ENCODE results near the gene LASP1. TPM values are rescaled to one million over a fixed set of nuclear protein-coding genes. Genes with fewer than 3 reads are reported as not detected.
"Not testable (repeated sequence)": the region's sequence is repeated elsewhere in the genome, so short reads cannot be mapped to it uniquely, and the experiment has no call there.

LASP1 gene
- total RNA-seq, 1 experiment from 2014 or later, result 479 TPM

- intact Hi-C loops (cut with micrococcal nuclease; ENCODE audit: unreplicated experiment), result no loop called here
- BruUV-seq (replicated peaks), result no TSS peak
- peaks cover 6% of the 10 kb centered on the region for H3K4me1 Mint-ChIP-seq (ENCODE audit: low read depth, unreplicated experiment)
- no peak overlapping the region for H3K4me3 Mint-ChIP-seq (ENCODE audit: low read depth, unreplicated experiment)
- TF ChIP-seq, protein P1, sequence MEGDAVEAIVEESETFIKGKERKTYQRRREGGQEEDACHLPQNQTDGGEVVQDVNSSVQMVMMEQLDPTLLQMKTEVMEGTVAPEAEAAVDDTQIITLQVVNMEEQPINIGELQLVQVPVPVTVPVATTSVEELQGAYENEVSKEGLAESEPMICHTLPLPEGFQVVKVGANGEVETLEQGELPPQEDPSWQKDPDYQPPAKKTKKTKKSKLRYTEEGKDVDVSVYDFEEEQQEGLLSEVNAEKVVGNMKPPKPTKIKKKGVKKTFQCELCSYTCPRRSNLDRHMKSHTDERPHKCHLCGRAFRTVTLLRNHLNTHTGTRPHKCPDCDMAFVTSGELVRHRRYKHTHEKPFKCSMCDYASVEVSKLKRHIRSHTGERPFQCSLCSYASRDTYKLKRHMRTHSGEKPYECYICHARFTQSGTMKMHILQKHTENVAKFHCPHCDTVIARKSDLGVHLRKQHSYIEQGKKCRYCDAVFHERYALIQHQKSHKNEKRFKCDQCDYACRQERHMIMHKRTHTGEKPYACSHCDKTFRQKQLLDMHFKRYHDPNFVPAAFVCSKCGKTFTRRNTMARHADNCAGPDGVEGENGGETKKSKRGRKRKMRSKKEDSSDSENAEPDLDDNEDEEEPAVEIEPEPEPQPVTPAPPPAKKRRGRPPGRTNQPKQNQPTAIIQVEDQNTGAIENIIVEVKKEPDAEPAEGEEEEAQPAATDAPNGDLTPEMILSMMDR (IDR thresholded peaks at IDR 0.05; ENCODE audit: unreplicated experiment), result no peak
- CTCF ChIA-PET, result no interaction called here
- peaks cover 11% of the 10 kb centered on the region for H3K27me3 Mint-ChIP-seq (ENCODE audit: unreplicated experiment)
- no peak overlapping the region for H3K27ac Mint-ChIP-seq (ENCODE audit: unreplicated experiment)
- no peaks in the 10 kb centered on the region for H3K9me3 Mint-ChIP-seq (ENCODE audit: low read depth, unreplicated experiment)
- H3K36me3 Mint-ChIP-seq (ENCODE audit: insufficient read depth, unreplicated experiment), result no peaks in the 10 kb centered on the region
- no peak for DNase-seq
Observed at GRCh38 chr17:38947189-38947588, 77.3 kb downstream of the LASP1 start.

- peaks cover 11% of the 10 kb centered on the region for H3K27me3 Mint-ChIP-seq (ENCODE audit: unreplicated experiment)
Observed at GRCh38 chr17:38953800-38954199, 83.9 kb downstream of the LASP1 start.

DNA sequence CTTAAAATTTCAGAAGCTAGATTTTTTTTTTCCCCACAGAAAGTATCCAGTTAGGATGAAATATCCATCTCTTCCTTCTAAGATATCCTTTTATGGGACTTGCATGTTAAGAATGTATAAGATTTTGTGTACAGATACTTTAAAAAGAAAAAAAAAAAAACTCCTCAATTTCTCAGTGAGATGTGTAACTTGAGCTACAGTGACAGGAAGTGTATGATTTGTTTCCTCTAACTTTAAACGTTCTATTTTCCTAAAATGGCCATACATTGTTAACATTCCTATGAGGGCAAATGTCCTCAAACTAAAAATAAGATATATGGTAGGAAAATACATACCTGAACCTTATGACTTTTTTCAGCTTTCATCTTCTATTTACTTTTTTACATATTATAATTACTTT is 88.5 kb downstream of the LASP1 start:
- no TSS peak for BruUV-seq (replicated peaks)
- no peak overlapping the region for H3K4me3 Mint-ChIP-seq (ENCODE audit: low read depth, unreplicated experiment)
- intact Hi-C loops (cut with micrococcal nuclease; ENCODE audit: unreplicated experiment), result no loop called here
- no peaks in the 10 kb centered on the region for H3K27me3 Mint-ChIP-seq (ENCODE audit: unreplicated experiment)
- H3K27ac Mint-ChIP-seq (ENCODE audit: unreplicated experiment), result no peak overlapping the region
- H3K4me1 Mint-ChIP-seq (ENCODE audit: low read depth, unreplicated experiment), result no peaks in the 10 kb centered on the region
- H3K9me3 Mint-ChIP-seq (ENCODE audit: low read depth, unreplicated experiment), result no peaks in the 10 kb centered on the region
- CTCF ChIA-PET, result interaction anchor here (0.6 to 1.4 kb wide), 6 partner anchors 25 to 195 kb away, joined by 3 to 6 read pairs (median 4); partner anchors contain the start of gene RPL23
- DNase-seq, result no peak
- TF ChIP-seq, protein P1 (IDR thresholded peaks at IDR 0.05; ENCODE audit: unreplicated experiment), result no peak
- no peaks in the 10 kb centered on the region for H3K36me3 Mint-ChIP-seq (ENCODE audit: insufficient read depth, unreplicated experiment)

More at GRCh38 chr17:38953800-38954199, 83.9 kb downstream of the LASP1 start:
- H3K9me3 Mint-ChIP-seq (ENCODE audit: low read depth, unreplicated experiment); intact Hi-C loops (cut with micrococcal nuclease; ENCODE audit: unreplicated experiment); H3K4me3 Mint-ChIP-seq (ENCODE audit: low read depth, unreplicated experiment); H3K36me3 Mint-ChIP-seq (ENCODE audit: insufficient read depth, unreplicated experiment); BruUV-seq (replicated peaks); H3K27ac Mint-ChIP-seq (ENCODE audit: unreplicated experiment); CTCF ChIA-PET; DNase-seq; H3K4me1 Mint-ChIP-seq (ENCODE audit: low read depth, unreplicated experiment): not testable (repeated sequence)

GRCh38 chr17:38958756-38959155 is 88.9 kb downstream of the LASP1 start:
- intact Hi-C loops (cut with micrococcal nuclease; ENCODE audit: unreplicated experiment), result no loop called here
- Mint-ChIP-seq H3K9me3 (ENCODE audit: low read depth, unreplicated experiment) (no peaks in the 10 kb centered on the region), H3K27me3 (ENCODE audit: unreplicated experiment) (no peaks in the 10 kb centered on the region), H3K4me3 (ENCODE audit: low read depth, unreplicated experiment) (no peak overlapping the region), H3K36me3 (ENCODE audit: insufficient read depth, unreplicated experiment) (no peaks in the 10 kb centered on the region), H3K4me1 (ENCODE audit: low read depth, unreplicated experiment) (no peaks in the 10 kb centered on the region), H3K27ac (ENCODE audit: unreplicated experiment) (no peak overlapping the region)
- TF ChIP-seq, protein P1 (IDR thresholded peaks at IDR 0.05; ENCODE audit: unreplicated experiment), result no peak
- no TSS peak for BruUV-seq (replicated peaks)
- DNase-seq, result no peak
- CTCF ChIA-PET, result interaction anchor here (0.6 to 1.4 kb wide), 6 partner anchors 24 to 195 kb away, joined by 3 to 6 read pairs (median 4); partner anchors contain the start of gene RPL23

- H3K9me3 Mint-ChIP-seq (ENCODE audit: low read depth, unreplicated experiment), result no peaks in the 10 kb centered on the region
- no TSS peak for BruUV-seq (replicated peaks)
- H3K27ac Mint-ChIP-seq (ENCODE audit: unreplicated experiment), result no peak overlapping the region
- H3K4me3 Mint-ChIP-seq (ENCODE audit: low read depth, unreplicated experiment), result no peak overlapping the region
- no peaks in the 10 kb centered on the region for H3K4me1 Mint-ChIP-seq (ENCODE audit: low read depth, unreplicated experiment)
- intact Hi-C loops (cut with micrococcal nuclease; ENCODE audit: unreplicated experiment), result no loop called here
- no peak for DNase-seq
- no peaks in the 10 kb centered on the region for H3K36me3 Mint-ChIP-seq (ENCODE audit: insufficient read depth, unreplicated experiment)
- CTCF ChIA-PET, result interaction anchor here (0.6 to 0.7 kb wide), 2 partner anchors 154 to 384 kb away, joined by 4 to 7 read pairs; no protein-coding TSS in a partner anchor
- TF ChIP-seq, protein P1 (IDR thresholded peaks at IDR 0.05; ENCODE audit: unreplicated experiment), result no peak
- H3K27me3 Mint-ChIP-seq (ENCODE audit: unreplicated experiment), result no peaks in the 10 kb centered on the region
Observed at GRCh38 chr17:38959508-38959907, 89.7 kb downstream of the LASP1 start.

Measured in Calu3 (cell line).